ENCODE data around the gene C3orf70.

Gene C3orf70

DNA sequence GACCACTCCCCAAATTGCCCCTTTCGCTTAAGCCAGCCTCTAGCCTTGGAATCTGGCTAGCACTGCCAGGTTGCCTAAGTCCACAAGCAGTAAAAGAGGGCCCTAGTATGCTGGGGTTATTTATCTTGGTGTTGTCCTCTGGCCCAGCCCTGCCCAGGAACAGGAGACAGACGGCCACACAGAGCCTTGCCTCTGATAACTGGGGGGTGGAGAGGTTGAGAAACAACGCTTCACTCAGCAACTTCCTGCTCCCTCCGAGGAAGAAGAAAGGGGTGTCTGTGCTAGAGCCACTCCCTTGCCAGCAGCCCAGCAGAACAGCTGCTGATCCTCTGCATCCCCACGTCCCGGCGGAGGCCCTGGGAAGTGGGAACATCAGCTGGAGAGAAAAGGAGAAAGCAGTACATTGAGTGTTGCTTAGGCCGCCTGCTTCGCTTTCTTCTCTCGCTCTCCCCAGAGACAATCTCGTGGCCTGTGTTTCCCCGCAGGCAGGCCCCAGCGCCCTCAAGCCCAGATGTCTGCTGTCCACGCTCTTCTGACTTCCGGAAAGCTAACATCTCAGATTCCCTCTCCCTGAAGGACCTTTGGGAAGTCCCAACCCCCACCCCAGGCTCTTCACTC lies 22.6 kb upstream of the C3orf70 start:
- peak overlapping the region; percentile 69 to 93 (median 82) for H3K27ac ChIP-seq
- H3K9ac ChIP-seq = peak overlapping the region; percentile 67 to 80 (median 77); a peak in 21 of 22 replicates
- TF ChIP-seq Cebpa-rat (IDR thresholded peaks at IDR 0.05) = peak in 1 of 11 experiments; percentile 32; a peak in 2 of 22 replicates
- H3K9me3 ChIP-seq (replicated peaks in 1 of 11) = no peaks in the 10 kb centered on the region
- H3K4me2 ChIP-seq = peak overlapping the region; percentile 69 to 93 (median 77)
- H3K36me3 ChIP-seq = no peaks in the 10 kb centered on the region
- no peaks in the 10 kb centered on the region for H4K20me1 ChIP-seq
- H3K27me3 ChIP-seq = no peaks in the 10 kb centered on the region
- H3K4me3 ChIP-seq = peak overlapping the region in 8 of 10 experiments; percentile 3 to 48 (median 27); a peak in 10 of 20 replicates
- peaks cover 20 to 53% (median 34%) of the 10 kb centered on the region in 10 experiments for H3K4me1 ChIP-seq

DNA sequence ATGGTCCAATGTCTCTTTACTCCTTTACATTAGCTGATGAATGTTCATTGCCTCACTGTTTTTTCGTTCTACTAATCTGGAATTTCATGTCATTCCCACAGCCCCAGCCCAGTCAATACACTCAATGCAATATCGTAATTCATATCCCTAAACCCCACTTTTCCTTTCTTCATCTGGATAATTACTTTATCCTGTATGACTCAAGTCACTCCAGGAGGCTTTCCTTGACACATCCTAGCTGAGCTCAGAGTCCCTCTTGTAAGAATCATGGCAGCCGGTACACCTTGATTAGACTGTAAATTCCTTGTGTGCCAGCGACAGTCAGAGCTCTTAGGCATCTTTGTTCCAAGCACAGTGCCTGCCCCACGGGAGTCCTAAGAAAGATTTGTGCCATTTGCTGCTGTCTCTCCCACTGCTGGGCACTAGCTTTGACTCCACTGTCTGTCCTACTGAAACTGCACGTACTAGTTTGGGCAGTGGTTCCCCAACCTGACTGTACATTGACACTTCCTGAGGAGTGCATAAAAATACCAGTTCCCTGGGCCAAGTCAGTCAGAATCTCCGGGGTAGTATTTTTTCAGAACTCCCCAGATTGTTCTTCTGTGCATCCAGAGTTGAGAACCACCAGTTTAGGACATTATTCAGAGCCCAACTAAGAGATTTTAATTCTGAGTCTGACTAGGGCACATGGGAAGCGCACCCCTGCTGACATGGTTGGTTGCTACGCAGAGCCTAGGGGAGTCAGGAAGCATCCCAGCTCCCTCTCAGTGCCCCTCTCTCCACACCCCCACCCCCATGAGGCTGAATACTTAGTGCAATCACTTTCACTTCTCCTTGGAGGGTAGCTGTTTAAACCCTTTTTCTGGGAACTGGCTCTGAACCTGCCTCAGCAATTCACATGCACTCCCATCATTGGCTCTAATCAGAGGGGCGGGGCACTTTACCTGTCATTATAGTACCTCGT lies 19.5 kb upstream of the C3orf70 start:
- Histone ChIP-seq H3K9ac (no peak overlapping the region), H3K4me1 (peaks cover 20 to 53% (median 34%) of the 10 kb centered on the region in 10 experiments), H3K36me3 (no peaks in the 10 kb centered on the region), H3K4me2 (peak overlapping the region; percentile 10 to 74 (median 34); a peak in 17 of 22 replicates), H3K4me3 (no peak overlapping the region), H3K27ac (peak overlapping the region in 4 of 11 experiments; percentile 12 to 43 (median 14); a peak in 4 of 22 replicates), H3K27me3 (no peaks in the 10 kb centered on the region), H3K9me3 (replicated peaks in 1 of 11) (no peaks in the 10 kb centered on the region), H4K20me1 (no peaks in the 10 kb centered on the region)
- TF ChIP-seq Cebpa-rat (IDR thresholded peaks at IDR 0.05) = no peak

DNA sequence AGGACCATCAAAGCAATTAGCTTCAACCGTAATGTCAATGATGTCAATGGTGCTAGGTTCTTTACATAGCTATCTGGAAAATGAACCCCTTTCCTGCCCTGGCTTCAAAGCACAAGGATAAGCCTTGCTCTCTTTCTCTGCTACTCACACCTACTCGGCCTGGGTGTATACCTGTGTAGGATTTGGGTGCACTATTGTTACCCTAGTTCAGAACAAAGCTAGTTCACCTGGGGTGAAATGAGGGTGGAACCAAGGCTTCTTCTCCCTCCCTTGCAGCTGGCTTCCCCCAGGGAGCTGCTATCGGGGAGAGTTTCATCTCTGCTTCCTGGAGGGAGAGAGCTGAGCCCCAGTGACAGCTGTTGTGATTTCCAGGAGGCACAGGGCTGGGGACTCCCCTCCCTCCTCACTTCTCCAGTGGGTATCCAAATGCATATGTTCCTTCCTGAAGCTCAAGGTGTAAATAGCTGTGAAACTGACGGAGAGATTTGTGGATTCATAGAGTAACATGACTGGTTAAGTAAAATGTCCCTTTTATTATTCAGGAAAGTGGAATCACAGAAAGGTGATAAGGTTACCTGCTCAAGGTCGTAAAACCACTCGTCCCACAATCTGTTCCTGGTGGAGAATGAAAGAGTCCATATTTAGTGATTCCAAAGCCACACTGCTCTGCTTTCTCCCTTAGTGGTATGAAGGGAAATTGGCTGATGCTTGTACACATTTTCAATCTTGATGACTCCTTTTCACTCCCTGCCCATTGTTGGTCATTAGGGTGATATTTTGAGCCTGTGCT lies 11.8 kb upstream of the C3orf70 start:
- no peak overlapping the region for H3K4me3 ChIP-seq
- H3K27ac ChIP-seq = no peak overlapping the region
- H3K27me3 ChIP-seq = no peaks in the 10 kb centered on the region
- H4K20me1 ChIP-seq = no peaks in the 10 kb centered on the region
- H3K9me3 ChIP-seq (replicated peaks in 1 of 11) = no peaks in the 10 kb centered on the region
- no peak for TF ChIP-seq Cebpa-rat (IDR thresholded peaks at IDR 0.05)
- no peaks in the 10 kb centered on the region for H3K36me3 ChIP-seq
- H3K9ac ChIP-seq = no peak overlapping the region
- H3K4me1 ChIP-seq = peaks cover 0 to 8% (median 5%) of the 10 kb centered on the region in 10 experiments; a peak in 9 of 20 replicates
- H3K4me2 ChIP-seq = peak overlapping the region in 5 of 11 experiments; percentile 2 to 47 (median 22); a peak in 7 of 22 replicates

DNA sequence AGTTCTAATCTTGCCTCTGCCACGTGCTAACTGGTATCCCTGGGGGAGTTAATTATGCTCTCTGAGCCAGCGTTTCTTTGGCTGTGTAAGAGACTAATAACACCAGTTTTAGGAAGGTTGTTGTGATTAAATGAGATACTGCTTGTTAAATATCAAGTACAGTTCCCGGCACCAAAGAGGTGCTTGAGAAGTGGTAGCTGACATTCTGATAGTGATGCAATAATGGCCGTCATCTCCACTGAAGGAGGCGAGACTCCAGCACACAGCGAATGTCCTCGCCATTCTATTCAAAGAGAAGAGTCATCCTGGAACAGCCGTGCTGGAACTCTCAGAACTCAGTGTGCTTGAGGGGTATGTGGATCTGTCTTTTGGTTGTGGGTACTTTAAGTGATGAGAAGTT lies 9.8 kb upstream of the C3orf70 start:
- H3K4me2 ChIP-seq = no peak overlapping the region
- H3K4me3 ChIP-seq = no peak overlapping the region
- H3K9ac ChIP-seq = no peak overlapping the region
- H3K27me3 ChIP-seq = no peaks in the 10 kb centered on the region
- H3K4me1 ChIP-seq = peaks cover 0 to 8% (median 5%) of the 10 kb centered on the region in 10 experiments; a peak in 9 of 20 replicates
- TF ChIP-seq Cebpa-rat (IDR thresholded peaks at IDR 0.05) = 0 out of 22 replicates have a peak, but pooled peaks of 3 of the 11 experiments have one; percentile 14 to 30 (median 20)
- no peak overlapping the region for H3K27ac ChIP-seq
- H4K20me1 ChIP-seq = no peaks in the 10 kb centered on the region
- no peaks in the 10 kb centered on the region for H3K9me3 ChIP-seq (replicated peaks in 1 of 11)
- no peaks in the 10 kb centered on the region for H3K36me3 ChIP-seq

DNA sequence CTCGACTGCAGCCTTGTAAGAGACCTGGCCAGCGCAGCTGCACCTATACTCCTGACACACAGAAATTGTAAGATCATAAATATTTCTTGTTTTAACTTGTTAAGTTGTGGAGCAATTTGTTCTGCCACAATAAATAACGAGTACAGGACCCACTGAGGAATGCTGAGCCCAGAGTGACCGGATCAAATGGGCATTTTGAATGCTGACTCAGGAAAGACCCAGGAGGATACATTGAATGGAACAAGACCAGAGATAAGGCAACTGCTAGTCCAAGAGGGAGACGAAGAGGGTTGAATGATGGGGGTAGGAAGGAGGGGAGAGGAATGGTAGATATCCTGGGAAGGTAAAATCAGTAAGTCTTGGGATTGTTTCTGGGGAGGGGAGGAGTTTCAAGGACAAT lies 8.9 kb upstream of the C3orf70 start:
- no peaks in the 10 kb centered on the region for H3K36me3 ChIP-seq
- H3K4me2 ChIP-seq = no peak overlapping the region
- H3K27ac ChIP-seq = no peak overlapping the region
- no peaks in the 10 kb centered on the region for H3K9me3 ChIP-seq (replicated peaks in 1 of 11)
- no peak overlapping the region for H3K9ac ChIP-seq
- peaks cover 0 to 8% (median 5%) of the 10 kb centered on the region in 10 experiments; a peak in 9 of 20 replicates for H3K4me1 ChIP-seq
- no peaks in the 10 kb centered on the region for H4K20me1 ChIP-seq
- no peak overlapping the region for H3K4me3 ChIP-seq
- TF ChIP-seq Cebpa-rat (IDR thresholded peaks at IDR 0.05) = no peak
- no peaks in the 10 kb centered on the region for H3K27me3 ChIP-seq

DNA sequence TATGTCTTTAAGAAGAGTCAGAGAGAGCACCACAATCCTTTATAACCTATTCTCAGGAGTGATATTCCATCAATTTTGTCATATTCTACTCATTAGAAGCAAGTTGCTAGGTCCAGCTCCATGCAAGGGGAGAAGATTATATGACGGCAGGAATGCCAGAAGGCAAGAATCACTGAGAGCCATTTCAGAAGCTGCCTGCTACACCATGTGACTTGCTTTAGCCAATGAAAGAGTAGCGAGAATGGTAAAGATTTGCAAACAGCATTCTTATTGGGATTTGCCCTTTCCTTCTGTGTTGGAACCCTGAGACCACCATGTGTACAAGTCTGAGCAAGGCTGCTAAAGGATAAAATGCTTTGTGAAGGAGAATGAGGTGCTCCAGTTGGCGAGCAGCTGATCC lies 4.5 kb upstream of the C3orf70 start:
- H3K9me3 ChIP-seq (replicated peaks in 1 of 11) = no peaks in the 10 kb centered on the region
- H3K36me3 ChIP-seq = no peaks in the 10 kb centered on the region
- H3K27me3 ChIP-seq = peaks cover 21 to 34% (median 27%) of the 10 kb centered on the region in 11 experiments
- no peak overlapping the region for H3K9ac ChIP-seq
- peaks cover 0 to 10% (median 9%) of the 10 kb centered on the region in 10 experiments; a peak in 13 of 20 replicates for H3K4me1 ChIP-seq
- no peak overlapping the region for H3K4me3 ChIP-seq
- TF ChIP-seq Cebpa-rat (IDR thresholded peaks at IDR 0.05) = no peak
- no peak overlapping the region for H3K27ac ChIP-seq
- H3K4me2 ChIP-seq = no peak overlapping the region
- H4K20me1 ChIP-seq = no peaks in the 10 kb centered on the region

DNA sequence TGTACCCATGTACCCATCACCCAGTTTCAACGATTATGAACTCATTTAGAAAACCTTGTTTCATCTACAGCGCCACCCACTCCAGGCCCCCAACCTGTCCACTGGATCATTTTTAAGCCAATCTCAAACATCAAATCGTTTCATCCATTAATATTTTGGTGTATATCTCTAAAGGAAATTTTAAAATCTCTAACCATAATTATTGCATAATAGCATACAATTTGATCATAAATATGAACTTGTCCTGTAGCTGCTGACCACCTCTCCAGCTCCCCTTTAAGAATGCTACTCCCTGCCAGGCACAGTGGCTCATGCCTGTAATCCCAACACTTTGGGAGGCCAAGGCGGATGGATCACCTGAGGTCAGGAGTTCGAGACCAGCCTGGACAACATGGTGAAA lies 2.8 kb upstream of the C3orf70 start:
- Histone ChIP-seq H3K27ac (no peak overlapping the region), H4K20me1 (no peaks in the 10 kb centered on the region; a peak in 1 of 22 replicates), H3K4me2 (no peak overlapping the region), H3K27me3 (peaks cover 37 to 50% (median 44%) of the 10 kb centered on the region in 11 experiments), H3K4me3 (no peak overlapping the region), H3K9me3 (replicated peaks in 1 of 11) (no peaks in the 10 kb centered on the region), H3K9ac (no peak overlapping the region), H3K4me1 (peaks cover 4 to 17% (median 15%) of the 10 kb centered on the region in 10 experiments; a peak in 15 of 20 replicates), H3K36me3 (no peaks in the 10 kb centered on the region)
- peak in 2 of 11 experiments; percentile 15 to 32; a peak in 1 of 22 replicates for TF ChIP-seq Cebpa-rat (IDR thresholded peaks at IDR 0.05)

DNA sequence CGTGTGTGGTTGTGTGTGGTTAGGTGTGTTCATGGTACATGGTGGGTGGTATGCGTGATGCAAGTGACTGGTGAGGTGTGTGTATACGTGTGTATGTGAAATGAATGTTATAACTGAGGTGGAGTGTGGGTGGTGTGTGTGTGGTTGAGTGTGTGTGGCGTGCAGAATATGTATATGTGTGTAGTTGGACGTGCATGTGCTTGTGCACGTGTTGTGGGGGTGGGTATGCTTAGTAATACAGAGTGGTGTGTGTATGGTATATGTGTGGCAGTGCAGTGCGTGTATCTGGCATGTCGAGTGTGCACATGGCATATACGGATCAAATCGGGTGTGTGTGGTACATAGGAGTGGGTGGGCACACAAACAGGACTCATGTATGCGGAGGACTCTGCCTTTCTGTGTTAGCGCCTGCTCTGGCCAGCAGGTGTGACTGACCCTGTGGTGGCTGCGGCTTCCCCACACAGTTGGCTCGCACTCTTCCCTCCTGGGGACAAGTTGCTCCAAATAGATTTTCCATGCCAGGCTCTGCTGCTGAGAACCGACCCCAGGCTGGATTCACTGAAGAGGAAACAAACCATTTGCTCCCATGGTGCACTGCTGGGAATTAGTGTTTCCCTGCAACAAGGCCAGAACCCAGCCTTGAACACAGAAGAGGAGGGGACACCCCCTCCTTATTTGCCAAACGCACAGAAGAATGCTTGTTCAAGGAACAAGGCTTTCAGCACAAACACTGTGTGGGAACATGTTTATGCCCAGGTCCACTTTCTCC lies 1.2 kb upstream of the C3orf70 start:
- Histone ChIP-seq H4K20me1 (no peaks in the 10 kb centered on the region; a peak in 1 of 22 replicates), H3K27me3 (peaks cover 47 to 63% (median 57%) of the 10 kb centered on the region in 11 experiments), H3K27ac (no peak overlapping the region), H3K4me3 (no peak overlapping the region), H3K9me3 (replicated peaks in 1 of 11) (no peaks in the 10 kb centered on the region), H3K4me1 (peaks cover 4 to 17% (median 15%) of the 10 kb centered on the region in 10 experiments; a peak in 15 of 20 replicates), H3K9ac (no peak overlapping the region), H3K4me2 (no peak overlapping the region; a peak in 1 of 22 replicates), H3K36me3 (no peaks in the 10 kb centered on the region)
- TF ChIP-seq Cebpa-rat (IDR thresholded peaks at IDR 0.05) = no peak
